ENCODE measurements around the gene ACSS2.

DNA sequence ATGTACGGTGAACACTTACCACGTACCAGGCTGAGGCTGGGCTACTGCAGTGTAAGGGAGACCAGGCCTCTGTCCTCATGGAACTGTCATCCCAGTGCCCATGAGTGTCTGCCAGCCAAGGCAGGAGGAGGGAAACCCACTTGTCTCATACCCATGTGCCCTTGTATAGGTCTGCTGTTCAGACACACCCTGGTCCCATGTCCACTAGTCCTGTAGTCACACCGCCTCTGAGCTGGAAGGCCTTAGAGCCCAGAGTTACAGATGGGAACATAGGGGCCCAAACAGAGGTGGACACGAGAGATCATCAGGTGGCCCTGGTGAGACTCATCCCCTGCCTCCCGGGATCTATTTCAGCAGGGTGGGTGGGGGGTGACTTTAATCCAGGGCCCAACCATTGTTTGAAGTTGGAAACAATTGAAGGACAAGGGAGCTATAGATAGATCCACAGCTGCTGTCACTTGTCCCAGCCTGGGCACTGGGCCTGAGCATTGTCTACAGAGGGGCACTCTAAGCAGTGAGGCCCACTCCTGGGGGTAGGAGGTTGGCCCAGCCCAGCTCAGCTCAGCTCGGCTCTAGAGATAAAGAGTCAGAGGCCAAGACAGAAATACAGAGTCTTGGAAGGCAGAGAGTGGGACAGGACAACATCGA is 93.9 kb downstream of the ACSS2 start:
- TF ChIP-seq, protein P1, sequence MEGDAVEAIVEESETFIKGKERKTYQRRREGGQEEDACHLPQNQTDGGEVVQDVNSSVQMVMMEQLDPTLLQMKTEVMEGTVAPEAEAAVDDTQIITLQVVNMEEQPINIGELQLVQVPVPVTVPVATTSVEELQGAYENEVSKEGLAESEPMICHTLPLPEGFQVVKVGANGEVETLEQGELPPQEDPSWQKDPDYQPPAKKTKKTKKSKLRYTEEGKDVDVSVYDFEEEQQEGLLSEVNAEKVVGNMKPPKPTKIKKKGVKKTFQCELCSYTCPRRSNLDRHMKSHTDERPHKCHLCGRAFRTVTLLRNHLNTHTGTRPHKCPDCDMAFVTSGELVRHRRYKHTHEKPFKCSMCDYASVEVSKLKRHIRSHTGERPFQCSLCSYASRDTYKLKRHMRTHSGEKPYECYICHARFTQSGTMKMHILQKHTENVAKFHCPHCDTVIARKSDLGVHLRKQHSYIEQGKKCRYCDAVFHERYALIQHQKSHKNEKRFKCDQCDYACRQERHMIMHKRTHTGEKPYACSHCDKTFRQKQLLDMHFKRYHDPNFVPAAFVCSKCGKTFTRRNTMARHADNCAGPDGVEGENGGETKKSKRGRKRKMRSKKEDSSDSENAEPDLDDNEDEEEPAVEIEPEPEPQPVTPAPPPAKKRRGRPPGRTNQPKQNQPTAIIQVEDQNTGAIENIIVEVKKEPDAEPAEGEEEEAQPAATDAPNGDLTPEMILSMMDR (IDR thresholded peaks at IDR 0.05; ENCODE audit: low read length): no peak
- TF ChIP-seq EZH2 (optimal IDR thresholded peaks at IDR 0.05; ENCODE audit: low read depth, low read length) (no peak), EZH2phosphoT487 (IDR thresholded peaks at IDR 0.05; ENCODE audit: low read length) (no peak)
